Uterus (tissue), 4 donors: ENCODE data around the gene FSD2. TPM values are rescaled to one million over a fixed set of nuclear protein-coding genes. Genes with fewer than 3 reads are reported as not detected.

Source experiments
- DNase-seq, 2 donors: peaks; one replicate each; pipeline ENCODE4 v3.0.0-alpha.2; 2019 to 2020
- H3K27ac ChIP-seq, 2 donors: fragments of 200-600 bp; sonication (generic); 1 replicate in 1 of 2; 2 replicates in 1 of 2; pipeline ENCODE4 v1.5.1; 2016 to 2018
- H3K27me3 ChIP-seq, 2 donors: fragments of 200-600 bp; sonication (generic); one replicate each; pipeline ENCODE4 v1.5.1; 2018 to 2019; ENCODE audit warnings: control low read depth in 1 of 2
- H3K36me3 ChIP-seq, 2 donors: fragments of 200-600 bp; sonication (generic); one replicate each; pipeline ENCODE4 v1.5.1; 2019; ENCODE audit warnings: control low read depth in 1 of 2
- H3K4me1 ChIP-seq, 2 donors: fragments of 200-600 bp; sonication (generic); one replicate each; pipeline ENCODE4 v1.5.1; 2018 to 2019; ENCODE audit warnings: control low read depth in 1 of 2
- H3K4me3 ChIP-seq, 2 donors: fragments of 200-600 bp; sonication (generic); 1 replicate in 1 of 2; 2 replicates in 1 of 2; pipeline ENCODE4 v1.5.1; 2018 to 2019; ENCODE audit warnings: mild to moderate bottlenecking in 1 of 2
- H3K9me3 ChIP-seq, 2 donors: fragments of 200-600 bp; sonication (generic); one replicate each; pipeline ENCODE4 v1.5.1; 2019; ENCODE audit warnings: control low read depth in 1 of 2
- POLR2A ChIP-seq, 2 donors: fragments of 450-650 bp; IDR thresholded peaks; one replicate each; pipeline ENCODE4 v1.6.1; 2016; ENCODE audit warnings: antibody characterized with exemption in 2 of 2, mild to moderate bottlenecking in 1 of 2, moderate library complexity in 1 of 2
- intact Hi-C: fragments of 100-400 bp; cut with DNase I; formaldehyde crosslinking; loops from one replicate; pipeline ENCODE4 v1.15.1; 2023; ENCODE audit warnings: low total_unique reads
- total RNA-seq, 4 donors: library from RNA; depleted of rRNA in 3 of 4; stranded (reverse); fragments of >200 nt in 3 of 4; gene quantifications; one replicate each; pipeline versions ENCODE4 v1.1.0 to v1.2.4, GENCODE V29; 2014 to 2023
- TF ChIP-seq, protein P1 (sequence below), 4 experiments: fragments of 200-600 bp in 2 of 4; fragments of 450-650 bp in 2 of 4; sonication (generic) in 2 of 4; IDR thresholded peaks; one replicate each; pipeline ENCODE4 v1.5.1; 2016 to 2019; ENCODE audit warnings: antibody characterized with exemption in 4 of 4, mild to moderate bottlenecking in 2 of 4, moderate library complexity in 1 of 4
- donor health status: DM: yes; HTN: yes; CAD: no.

FSD2 gene
- total RNA-seq, 4 donors from 2014 or later, result not detected

DNA sequence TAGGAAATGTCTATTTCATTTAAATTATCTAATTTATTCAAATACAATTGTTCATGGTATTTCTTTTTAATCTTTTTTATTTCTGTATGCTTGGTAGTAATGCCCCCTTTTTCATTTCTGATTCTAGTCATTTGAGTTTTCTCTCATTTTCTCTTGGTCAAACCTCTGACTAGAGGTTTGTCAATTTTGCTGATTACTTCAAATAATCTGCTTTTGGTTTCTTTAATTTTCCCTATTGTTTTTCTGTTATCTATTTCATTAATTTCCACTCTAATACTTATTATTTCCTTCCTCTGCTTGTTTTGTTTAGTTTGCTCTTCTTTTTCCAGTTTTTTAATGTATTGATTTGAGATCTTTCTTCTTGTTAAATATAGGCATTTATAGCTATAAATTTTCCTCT is 12.1 kb downstream of the FSD2 start:
- intact Hi-C loops, result no loop called here
- no peak for DNase-seq
- TF ChIP-seq, protein P1, sequence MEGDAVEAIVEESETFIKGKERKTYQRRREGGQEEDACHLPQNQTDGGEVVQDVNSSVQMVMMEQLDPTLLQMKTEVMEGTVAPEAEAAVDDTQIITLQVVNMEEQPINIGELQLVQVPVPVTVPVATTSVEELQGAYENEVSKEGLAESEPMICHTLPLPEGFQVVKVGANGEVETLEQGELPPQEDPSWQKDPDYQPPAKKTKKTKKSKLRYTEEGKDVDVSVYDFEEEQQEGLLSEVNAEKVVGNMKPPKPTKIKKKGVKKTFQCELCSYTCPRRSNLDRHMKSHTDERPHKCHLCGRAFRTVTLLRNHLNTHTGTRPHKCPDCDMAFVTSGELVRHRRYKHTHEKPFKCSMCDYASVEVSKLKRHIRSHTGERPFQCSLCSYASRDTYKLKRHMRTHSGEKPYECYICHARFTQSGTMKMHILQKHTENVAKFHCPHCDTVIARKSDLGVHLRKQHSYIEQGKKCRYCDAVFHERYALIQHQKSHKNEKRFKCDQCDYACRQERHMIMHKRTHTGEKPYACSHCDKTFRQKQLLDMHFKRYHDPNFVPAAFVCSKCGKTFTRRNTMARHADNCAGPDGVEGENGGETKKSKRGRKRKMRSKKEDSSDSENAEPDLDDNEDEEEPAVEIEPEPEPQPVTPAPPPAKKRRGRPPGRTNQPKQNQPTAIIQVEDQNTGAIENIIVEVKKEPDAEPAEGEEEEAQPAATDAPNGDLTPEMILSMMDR (IDR thresholded peaks at IDR 0.05), result no peak
- TF ChIP-seq POLR2A (IDR thresholded peaks at IDR 0.05), result no peak

DNA sequence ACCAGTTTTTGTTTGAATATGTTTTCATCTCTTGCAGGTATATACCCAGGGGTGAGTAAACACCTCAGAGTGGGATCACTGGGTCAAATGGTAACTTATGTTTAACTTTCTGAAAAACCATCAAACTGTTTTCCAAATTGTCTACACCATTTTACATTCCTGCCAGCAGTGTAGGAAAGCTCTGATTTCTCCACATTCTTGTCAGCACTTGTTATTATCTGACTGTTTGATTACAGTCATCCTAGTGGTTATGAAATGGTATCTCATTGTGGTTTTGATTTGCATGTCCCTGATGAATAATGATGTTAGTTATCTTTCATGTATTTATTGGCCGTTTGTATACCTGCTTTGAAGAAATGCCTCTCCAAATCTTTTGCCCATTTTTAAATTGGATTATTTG is 13.8 kb downstream of the FSD2 start:
- intact Hi-C loops, result no loop called here

More for the DNA sequence above, 12.1 kb downstream of the FSD2 start:
- no peak overlapping the region for H3K4me3 ChIP-seq
- H3K27ac ChIP-seq, result no peak overlapping the region
- H3K4me1 ChIP-seq, result no peaks in the 10 kb centered on the region
- no peaks in the 10 kb centered on the region for H3K27me3 ChIP-seq
- no peaks in the 10 kb centered on the region for H3K36me3 ChIP-seq
- peaks cover 0 to 4% of the 10 kb centered on the region in 2 donors for H3K9me3 ChIP-seq

DNA sequence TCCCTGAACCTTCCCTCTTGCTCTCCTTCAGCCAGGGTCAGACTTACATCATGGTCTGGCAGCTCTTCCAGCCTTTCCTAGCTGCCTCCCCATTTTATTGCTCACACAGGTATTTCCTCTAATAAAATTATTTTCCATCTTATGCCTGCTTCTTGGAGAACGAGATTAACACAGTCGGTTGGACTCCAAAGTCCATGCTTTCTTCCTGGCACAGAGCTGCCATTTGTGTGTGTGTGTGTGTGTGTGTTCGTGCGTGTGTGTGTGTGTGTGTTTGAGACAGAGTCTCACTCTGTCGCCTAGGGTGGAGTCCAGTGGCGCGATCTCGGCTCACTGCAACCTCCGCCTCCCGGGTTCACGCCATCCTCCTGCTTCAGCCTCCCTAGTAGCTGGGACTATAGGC is 15.5 kb downstream of the FSD2 start:
- intact Hi-C loops, result no loop called here

More for the DNA sequence above, 13.8 kb downstream of the FSD2 start:
- Histone ChIP-seq H3K4me1 (no peaks in the 10 kb centered on the region), H3K27ac (no peak overlapping the region), H3K9me3 (peaks cover 0 to 4% of the 10 kb centered on the region in 2 donors), H3K4me3 (no peak overlapping the region), H3K36me3 (no peaks in the 10 kb centered on the region), H3K27me3 (no peaks in the 10 kb centered on the region)
- DNase-seq, result no peak
- TF ChIP-seq POLR2A (IDR thresholded peaks at IDR 0.05), result no peak
- TF ChIP-seq, protein P1 (IDR thresholded peaks at IDR 0.05), result no peak

DNA sequence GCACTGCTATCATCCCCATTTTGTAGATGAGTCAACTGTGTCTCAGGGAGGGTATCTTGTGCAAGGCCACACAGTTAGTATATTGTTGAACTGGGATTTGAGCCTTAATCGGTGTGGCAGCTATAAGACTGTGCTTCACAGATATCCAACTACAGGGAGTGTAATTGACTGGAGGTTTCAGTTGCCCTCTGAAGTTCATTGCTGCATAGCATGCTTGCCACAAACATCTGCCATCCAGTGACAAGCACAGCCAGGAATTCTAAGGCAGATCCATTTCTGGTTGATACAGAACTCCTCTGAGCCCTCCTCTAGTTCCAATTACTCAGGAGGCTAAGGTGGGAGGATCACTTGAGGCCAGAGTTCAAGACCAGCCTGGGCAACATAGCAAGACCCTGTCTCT is 16.4 kb downstream of the FSD2 start:
- H3K36me3 ChIP-seq, result no peaks in the 10 kb centered on the region
- H3K4me3 ChIP-seq, result no peak overlapping the region
- TF ChIP-seq, protein P1 (IDR thresholded peaks at IDR 0.05), result no peak
- no peak for TF ChIP-seq POLR2A (IDR thresholded peaks at IDR 0.05)
- no peaks in the 10 kb centered on the region for H3K4me1 ChIP-seq
- intact Hi-C loops, result no loop called here
- no peak for DNase-seq
- H3K27me3 ChIP-seq, result no peaks in the 10 kb centered on the region
- H3K9me3 ChIP-seq, result peaks cover 0 to 4% of the 10 kb centered on the region in 2 donors
- no peak overlapping the region for H3K27ac ChIP-seq

More for the DNA sequence above, 15.5 kb downstream of the FSD2 start:
- no peak overlapping the region for H3K4me3 ChIP-seq
- no peaks in the 10 kb centered on the region for H3K4me1 ChIP-seq
- H3K27ac ChIP-seq, result no peak overlapping the region
- no peaks in the 10 kb centered on the region for H3K27me3 ChIP-seq
- H3K9me3 ChIP-seq, result peaks cover 0 to 4% of the 10 kb centered on the region in 2 donors
- DNase-seq, result no peak
- TF ChIP-seq, protein P1 (IDR thresholded peaks at IDR 0.05), result no peak
- H3K36me3 ChIP-seq, result no peaks in the 10 kb centered on the region

DNA sequence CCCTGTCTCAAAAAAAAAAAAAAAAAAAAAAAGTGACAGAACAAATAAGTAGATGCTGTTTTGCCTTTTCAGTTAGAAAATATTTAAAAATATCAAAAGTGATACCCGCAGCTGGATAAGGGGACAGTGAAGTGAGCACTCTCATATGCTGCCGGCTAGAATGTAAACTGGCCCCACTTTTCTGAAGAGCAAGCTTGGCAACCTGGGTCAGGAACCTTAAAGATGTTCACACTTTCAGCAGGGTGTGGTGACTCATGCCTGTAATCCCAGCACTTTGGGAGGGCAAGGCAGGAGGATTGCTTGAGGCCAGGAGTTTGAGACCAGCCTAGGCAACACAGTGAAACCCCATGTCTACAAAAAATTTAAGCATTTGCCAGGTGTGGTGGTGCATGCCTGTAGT is 17.4 kb downstream of the FSD2 start:
- Histone ChIP-seq H3K4me3 (no peak overlapping the region), H3K4me1 (no peaks in the 10 kb centered on the region), H3K9me3 (peaks cover 0 to 2% of the 10 kb centered on the region in 2 donors), H3K27me3 (no peaks in the 10 kb centered on the region), H3K36me3 (no peaks in the 10 kb centered on the region), H3K27ac (no peak overlapping the region)
- TF ChIP-seq, protein P1 (IDR thresholded peaks at IDR 0.05), result no peak
- TF ChIP-seq POLR2A (IDR thresholded peaks at IDR 0.05), result no peak
- DNase-seq, result no peak
- intact Hi-C loops, result no loop called here
